A549 (cell line): ENCODE data around the gene FBN2. TPM values are rescaled to one million over a fixed set of nuclear protein-coding genes. Genes with fewer than 3 reads are reported as not detected.

Experiments
- ATAC-seq, 2 experiments: fragments of 200-7000 bp in 1 of 2; fragments of >200 bp in 1 of 2; cut with Nextera tagmentation in 1 of 2; cut with Tn5 transposase in 1 of 2; 3 replicates each; pipeline versions ENCODE4 v1.8.0 to v1.9.1; 2018 to 2020; ENCODE audit warnings: mild to moderate bottlenecking in 1 of 2, moderate library complexity in 1 of 2
- CTCF ChIA-PET: fragments of 300-600 bp; sonication (Branson Sonifier 250); formaldehyde crosslinking; extraction: SDS; loops from one replicate; lab custom pipeline; 2021; ENCODE audit warnings: antibody characterized with exemption, inconsistent platforms; lab: Yijun Ruan, JAX
- POLR2A ChIA-PET: fragments of 350-600 bp; formaldehyde crosslinking; extraction: SDS; loops from one replicate; lab custom pipeline; 2021; ENCODE audit warnings: antibody characterized with exemption, inconsistent platforms; lab: Yijun Ruan, JAX
- DNase-seq, 2 experiments: peaks; one replicate each; pipeline versions ENCODE4 v3.0.0 to v3.0.0-alpha.2; 2011 to 2016; ENCODE audit warnings: low read depth in 1 of 2, low spot score in 1 of 2
- FAIRE-seq: peaks from 2 replicates; lab custom pipeline; 2011; peaks lifted over from hg19 to GRCh38; lab: Jason Lieb, UNC
- H3K27ac ChIP-seq, 2 experiments: fragments of >200 bp; sonication (Bioruptor Twin); formaldehyde crosslinking; 3 replicates each; pipeline ENCODE4 v1.5.1; 2016 to 2017
- H3K4me1 ChIP-seq: fragments of >200 bp; sonication (Bioruptor Twin); formaldehyde crosslinking; 3 replicates; pipeline ENCODE4 v1.6.1; 2016
- H3K4me2 ChIP-seq: fragments of >200 bp; sonication (Bioruptor Twin); formaldehyde crosslinking; 3 replicates; pipeline ENCODE4 v1.6.1; 2016
- H3K4me3 ChIP-seq: fragments of >200 bp; sonication (Bioruptor Twin); formaldehyde crosslinking; 3 replicates; pipeline ENCODE4 v1.5.1; 2016
- H3K9me3 ChIP-seq: fragments of >200 bp; sonication (Bioruptor Twin); formaldehyde crosslinking; 3 replicates; pipeline ENCODE4 v1.6.1; 2016
- BHLHE40 ChIP-seq: IDR thresholded peaks from 2 replicates; pipeline ENCODE4 v1.6.1; 2012; ENCODE audit warnings: low read depth, low read length, inconsistent platforms
- CHD2 ChIP-seq: fragments of 150-350 bp; IDR thresholded peaks from 2 replicates; pipeline ENCODE4 v1.6.1; 2014; ENCODE audit warnings: low read length; ENCODE audit not compliant: partially characterized antibody
- CHD4 ChIP-seq: fragments of 200-600 bp; sonication (generic); IDR thresholded peaks from 2 replicates; pipeline ENCODE4 v1.6.1; 2016; ENCODE audit warnings: antibody characterized with exemption, mild to moderate bottlenecking, borderline replicate concordance
- FOSL2 ChIP-seq, 2 experiments: fragments of 450-650 bp in 1 of 2; fragments of >200 bp in 1 of 2; sonication (Bioruptor Twin) in 1 of 2; formaldehyde crosslinking; IDR thresholded peaks; 2 replicates each; pipeline versions ENCODE4 v1.5.0 to v1.6.1; 2016 to 2020; ENCODE audit warnings: mild to moderate bottlenecking in 1 of 2, moderate library complexity in 1 of 2
- HOXB13 ChIP-seq: fragments of 250-450 bp; sonication (Bioruptor Pico); IDR thresholded peaks from 2 replicates; pipeline ENCODE4 v1.5.0; 2020; ENCODE audit warnings: low read depth, mild to moderate bottlenecking, moderate library complexity
- MAFK ChIP-seq: fragments of 450-650 bp; IDR thresholded peaks from 2 replicates; pipeline ENCODE4 v1.6.1; 2014; ENCODE audit not compliant: partially characterized antibody
- POLR2A ChIP-seq: IDR thresholded peaks from 2 replicates; pipeline ENCODE4 v1.6.1; 2012; ENCODE audit warnings: mild to moderate bottlenecking, low read length
- RAD21 ChIP-seq, 2 experiments: fragments of >200 bp in 1 of 2; sonication (Bioruptor Twin) in 1 of 2; formaldehyde crosslinking in 1 of 2; IDR thresholded peaks in 1 of 2; conservative IDR thresholded peaks in 1 of 2; 2 replicates in 1 of 2; 3 replicates in 1 of 2; pipeline ENCODE4 v1.6.1; 2012 to 2018; ENCODE audit warnings: inconsistent platforms in 1 of 2
- SMC3 ChIP-seq: fragments of >200 bp; sonication (Bioruptor Twin); formaldehyde crosslinking; IDR thresholded peaks from 3 replicates; pipeline ENCODE4 v1.6.1; 2018; ENCODE audit warnings: inconsistent platforms
- TFCP2L1 ChIP-seq: fragments of 250-450 bp; sonication (Bioruptor Pico); IDR thresholded peaks from 2 replicates; pipeline ENCODE4 v1.5.0; 2021; ENCODE audit warnings: mild to moderate bottlenecking
- TP53 ChIP-seq: fragments of 250-450 bp; sonication (Bioruptor Pico); IDR thresholded peaks from 2 replicates; pipeline ENCODE4 v1.5.0; 2021; ENCODE audit warnings: mild to moderate bottlenecking, moderate library complexity
- ZC3H11A ChIP-seq: fragments of 450-650 bp; IDR thresholded peaks from 2 replicates; pipeline ENCODE4 v1.6.1; 2014; ENCODE audit warnings: antibody characterized with exemption, mild to moderate bottlenecking
- ZFP36 ChIP-seq: fragments of 450-650 bp; IDR thresholded peaks from 2 replicates; pipeline ENCODE4 v1.6.1; 2014; ENCODE audit warnings: borderline replicate concordance; ENCODE audit not compliant: partially characterized antibody
- WGBS: methylation state at CpG from one replicate; pipeline ENCODE4 v1.1.6; 2017; ENCODE audit errors: missing lambda C conversion rate; 5-methylcytosine and 5-hydroxymethylcytosine counted together
- polyA plus RNA-seq, 4 experiments: library from polyadenylated mRNA; depleted of rRNA in 3 of 4; stranded (reverse); fragments of >200 nt; fragmentation: RNase III in 1 of 4; extraction: RNeasy Plus Mini Kit Qiagen cat#74134 plus additional on column Dnase treatment in 1 of 4; gene quantifications; 2 replicates in 3 of 4; 3 replicates in 1 of 4; pipeline ENCODE4 v1.2.3, GENCODE V29; 2011 to 2017
- TF ChIP-seq, protein P1 (sequence below): fragments of 200-600 bp; sonication (generic); IDR thresholded peaks from 2 replicates; pipeline ENCODE4 v1.6.1; 2016; ENCODE audit warnings: antibody characterized with exemption, mild to moderate bottlenecking, moderate library complexity
- TF ChIP-seq, protein P2 (sequence below): fragments of 250-450 bp; sonication (Bioruptor Pico); IDR thresholded peaks from 2 replicates; pipeline ENCODE4 v1.5.0; 2020; ENCODE audit warnings: low read depth, mild to moderate bottlenecking, moderate library complexity
- TF ChIP-seq, protein P3 (sequence below): fragments of >200 bp; sonication (Bioruptor Twin); formaldehyde crosslinking; IDR thresholded peaks from 3 replicates; pipeline ENCODE4 v1.5.1; 2016

Gene FBN2
- polyA plus RNA-seq, 2 of the 4 experiments (the other 2 are of a cell fraction) = 22.2 to 22.7 TPM

DNA sequence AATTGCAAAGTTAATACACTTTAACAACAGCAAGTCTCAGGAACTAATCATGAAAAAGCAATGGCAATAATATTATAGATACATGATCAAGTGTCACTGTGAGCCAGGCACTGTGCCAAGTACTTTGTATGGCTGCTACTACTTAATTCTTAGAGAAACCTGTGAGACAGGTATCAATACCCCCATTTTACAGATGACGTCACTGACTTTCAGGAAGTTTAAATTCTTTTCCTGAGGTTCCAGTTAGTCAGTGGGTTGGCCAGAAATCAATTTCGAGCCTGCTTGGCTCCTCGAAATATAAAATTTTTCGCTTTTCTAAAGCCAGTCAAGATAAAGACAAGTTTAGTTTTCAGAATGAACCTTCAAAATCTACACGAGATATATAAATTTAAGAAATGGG is 324.2 kb downstream of the FBN2 start:
- WGBS = 40% methylated on average over 5 of the region's 5 CpGs
- FAIRE-seq = no peak
- no peak for TF ChIP-seq ZFP36
- TF ChIP-seq RAD21 (conservative IDR thresholded peaks at IDR 0.05 in 1 of 2, IDR thresholded peaks at IDR 0.05 in 1 of 2) = no peak
- TF ChIP-seq, protein P1, sequence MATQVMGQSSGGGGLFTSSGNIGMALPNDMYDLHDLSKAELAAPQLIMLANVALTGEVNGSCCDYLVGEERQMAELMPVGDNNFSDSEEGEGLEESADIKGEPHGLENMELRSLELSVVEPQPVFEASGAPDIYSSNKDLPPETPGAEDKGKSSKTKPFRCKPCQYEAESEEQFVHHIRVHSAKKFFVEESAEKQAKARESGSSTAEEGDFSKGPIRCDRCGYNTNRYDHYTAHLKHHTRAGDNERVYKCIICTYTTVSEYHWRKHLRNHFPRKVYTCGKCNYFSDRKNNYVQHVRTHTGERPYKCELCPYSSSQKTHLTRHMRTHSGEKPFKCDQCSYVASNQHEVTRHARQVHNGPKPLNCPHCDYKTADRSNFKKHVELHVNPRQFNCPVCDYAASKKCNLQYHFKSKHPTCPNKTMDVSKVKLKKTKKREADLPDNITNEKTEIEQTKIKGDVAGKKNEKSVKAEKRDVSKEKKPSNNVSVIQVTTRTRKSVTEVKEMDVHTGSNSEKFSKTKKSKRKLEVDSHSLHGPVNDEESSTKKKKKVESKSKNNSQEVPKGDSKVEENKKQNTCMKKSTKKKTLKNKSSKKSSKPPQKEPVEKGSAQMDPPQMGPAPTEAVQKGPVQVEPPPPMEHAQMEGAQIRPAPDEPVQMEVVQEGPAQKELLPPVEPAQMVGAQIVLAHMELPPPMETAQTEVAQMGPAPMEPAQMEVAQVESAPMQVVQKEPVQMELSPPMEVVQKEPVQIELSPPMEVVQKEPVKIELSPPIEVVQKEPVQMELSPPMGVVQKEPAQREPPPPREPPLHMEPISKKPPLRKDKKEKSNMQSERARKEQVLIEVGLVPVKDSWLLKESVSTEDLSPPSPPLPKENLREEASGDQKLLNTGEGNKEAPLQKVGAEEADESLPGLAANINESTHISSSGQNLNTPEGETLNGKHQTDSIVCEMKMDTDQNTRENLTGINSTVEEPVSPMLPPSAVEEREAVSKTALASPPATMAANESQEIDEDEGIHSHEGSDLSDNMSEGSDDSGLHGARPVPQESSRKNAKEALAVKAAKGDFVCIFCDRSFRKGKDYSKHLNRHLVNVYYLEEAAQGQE = no peak
- no peak for TF ChIP-seq HOXB13
- TF ChIP-seq POLR2A = no peak
- TF ChIP-seq, protein P2, sequence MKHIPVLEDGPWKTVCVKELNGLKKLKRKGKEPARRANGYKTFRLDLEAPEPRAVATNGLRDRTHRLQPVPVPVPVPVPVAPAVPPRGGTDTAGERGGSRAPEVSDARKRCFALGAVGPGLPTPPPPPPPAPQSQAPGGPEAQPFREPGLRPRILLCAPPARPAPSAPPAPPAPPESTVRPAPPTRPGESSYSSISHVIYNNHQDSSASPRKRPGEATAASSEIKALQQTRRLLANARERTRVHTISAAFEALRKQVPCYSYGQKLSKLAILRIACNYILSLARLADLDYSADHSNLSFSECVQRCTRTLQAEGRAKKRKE (CRISPR knock-in tag) = no peak
- no peak for TF ChIP-seq CHD4
- TF ChIP-seq BHLHE40 = no peak
- TF ChIP-seq MAFK = no peak
- no peak for TF ChIP-seq CHD2
- TF ChIP-seq TP53 (CRISPR knock-in tag) = no peak
- TF ChIP-seq ZC3H11A = no peak
- TF ChIP-seq, all 56 proteins: peak for 0
- ATAC-seq (no peak), DNase-seq (no peak)
- POLR2A ChIA-PET = no interaction called here
- CTCF ChIA-PET = interaction anchor here (0.7 to 5.3 kb wide), 9 partner anchors 11 to 1557 kb away, joined by 3 to 52 read pairs (median 3); no protein-coding TSS in a partner anchor
- Histone ChIP-seq H3K4me2 (no peak overlapping the region), H3K4me3 (no peak overlapping the region), H3K4me1 (no peaks in the 10 kb centered on the region), H3K9me3 (no peaks in the 10 kb centered on the region), H3K27ac (no peak overlapping the region)

DNA sequence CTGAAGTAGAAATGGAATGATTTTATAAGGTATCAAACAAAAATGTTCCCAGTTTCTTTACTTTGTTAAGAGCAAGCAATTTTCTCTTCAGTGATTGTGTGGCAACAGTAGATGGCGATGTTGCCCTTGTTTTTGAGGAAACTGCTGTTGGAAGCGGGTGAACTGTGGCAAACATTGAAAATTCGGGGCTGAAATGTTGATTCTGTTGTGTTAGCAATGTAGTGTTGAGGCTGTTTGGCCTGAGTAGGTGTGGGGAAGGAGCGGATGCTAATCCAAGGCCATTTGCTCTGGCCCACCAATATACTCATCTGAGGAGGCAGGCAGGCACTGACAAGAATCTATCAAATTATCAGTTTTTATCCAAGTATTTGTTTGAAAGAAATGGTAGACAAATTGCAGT is 324.7 kb downstream of the FBN2 start:
- Histone ChIP-seq H3K4me2 (peak overlapping the region; percentile 48; the same call in 1 of the 3 replicates), H3K4me1 (no peaks in the 10 kb centered on the region), H3K4me3 (no peak overlapping the region), H3K27ac (no peak overlapping the region), H3K9me3 (no peaks in the 10 kb centered on the region)
- peak; percentile 61 to 83 for ATAC-seq
- WGBS = 3% methylated on average over 4 of the region's 4 CpGs
- POLR2A ChIA-PET = no interaction called here
- DNase-seq = peak; percentile 24 to 75
- peak; percentile 89 for FAIRE-seq
- TF ChIP-seq TFCP2L1 (CRISPR knock-in tag) (no peak), FOSL2 (IDR thresholded peaks at IDR 0.05) (no peak), FOSL2 (CRISPR knock-in tag; IDR thresholded peaks at IDR 0.05) (no peak), SMC3 (peak; percentile 93), RAD21 (conservative IDR thresholded peaks at IDR 0.05 in 1 of 2, IDR thresholded peaks at IDR 0.05 in 1 of 2) (peak; percentile 93 to 96)
- TF ChIP-seq, protein P3, sequence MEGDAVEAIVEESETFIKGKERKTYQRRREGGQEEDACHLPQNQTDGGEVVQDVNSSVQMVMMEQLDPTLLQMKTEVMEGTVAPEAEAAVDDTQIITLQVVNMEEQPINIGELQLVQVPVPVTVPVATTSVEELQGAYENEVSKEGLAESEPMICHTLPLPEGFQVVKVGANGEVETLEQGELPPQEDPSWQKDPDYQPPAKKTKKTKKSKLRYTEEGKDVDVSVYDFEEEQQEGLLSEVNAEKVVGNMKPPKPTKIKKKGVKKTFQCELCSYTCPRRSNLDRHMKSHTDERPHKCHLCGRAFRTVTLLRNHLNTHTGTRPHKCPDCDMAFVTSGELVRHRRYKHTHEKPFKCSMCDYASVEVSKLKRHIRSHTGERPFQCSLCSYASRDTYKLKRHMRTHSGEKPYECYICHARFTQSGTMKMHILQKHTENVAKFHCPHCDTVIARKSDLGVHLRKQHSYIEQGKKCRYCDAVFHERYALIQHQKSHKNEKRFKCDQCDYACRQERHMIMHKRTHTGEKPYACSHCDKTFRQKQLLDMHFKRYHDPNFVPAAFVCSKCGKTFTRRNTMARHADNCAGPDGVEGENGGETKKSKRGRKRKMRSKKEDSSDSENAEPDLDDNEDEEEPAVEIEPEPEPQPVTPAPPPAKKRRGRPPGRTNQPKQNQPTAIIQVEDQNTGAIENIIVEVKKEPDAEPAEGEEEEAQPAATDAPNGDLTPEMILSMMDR = peak; percentile 96
- CTCF ChIA-PET = interaction anchor here (0.5 to 5.3 kb wide), 13 partner anchors 9 to 1548 kb away, joined by 3 to 52 read pairs (median 3); partner anchors contain the start of gene ISOC1
